Measurements from ENCODE around the gene NRG3. TPM values are rescaled to one million over a fixed set of nuclear protein-coding genes. Genes with fewer than 3 reads are reported as not detected.

Gene NRG3
- total RNA-seq, 1 experiment from 2014 or later, result 0.66 TPM

DNA sequence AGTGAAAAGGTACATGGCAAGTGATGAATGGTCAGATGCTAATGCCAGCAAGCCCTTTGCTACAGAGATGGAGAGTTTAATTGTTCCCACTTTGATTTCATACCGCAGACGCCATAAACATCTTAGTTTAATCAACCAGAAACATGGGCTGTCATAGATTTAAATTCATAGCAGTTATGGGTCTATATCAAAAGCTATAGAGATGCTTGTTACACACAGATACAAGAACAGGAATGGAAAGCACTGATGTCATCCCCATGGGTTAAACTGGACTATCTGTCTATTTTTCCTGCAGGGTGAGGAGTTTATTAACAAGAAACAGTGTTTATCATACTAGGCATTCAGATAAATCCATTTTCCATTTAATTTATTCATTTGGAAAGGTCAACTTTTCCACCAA is 409.2 kb downstream of the NRG3 start:
- intact Hi-C loops (cut with micrococcal nuclease; ENCODE audit: unreplicated experiment), result no loop called here
- no peak for DNase-seq
- H3K4me1 Mint-ChIP-seq (ENCODE audit: low read depth, unreplicated experiment), result no peaks in the 10 kb centered on the region
- Histone ChIP-seq H3K36me3 (ENCODE audit: control insufficient read depth, insufficient read depth, low read length) (no peaks in the 10 kb centered on the region), H3K4me1 (no peaks in the 10 kb centered on the region), H3K4me3 (ENCODE audit: low read depth, low read length) (no peak overlapping the region), H3K9me3 (no peaks in the 10 kb centered on the region), H3K27me3 (replicated peaks; ENCODE audit: control insufficient read depth, insufficient read depth, low read length) (no peaks in the 10 kb centered on the region)
- H3K36me3 Mint-ChIP-seq (ENCODE audit: insufficient read depth, unreplicated experiment), result no peaks in the 10 kb centered on the region
- POLR2A ChIA-PET, result no interaction called here
- no peaks in the 10 kb centered on the region for H3K9me3 Mint-ChIP-seq (ENCODE audit: unreplicated experiment)
- TF ChIP-seq, protein P1, sequence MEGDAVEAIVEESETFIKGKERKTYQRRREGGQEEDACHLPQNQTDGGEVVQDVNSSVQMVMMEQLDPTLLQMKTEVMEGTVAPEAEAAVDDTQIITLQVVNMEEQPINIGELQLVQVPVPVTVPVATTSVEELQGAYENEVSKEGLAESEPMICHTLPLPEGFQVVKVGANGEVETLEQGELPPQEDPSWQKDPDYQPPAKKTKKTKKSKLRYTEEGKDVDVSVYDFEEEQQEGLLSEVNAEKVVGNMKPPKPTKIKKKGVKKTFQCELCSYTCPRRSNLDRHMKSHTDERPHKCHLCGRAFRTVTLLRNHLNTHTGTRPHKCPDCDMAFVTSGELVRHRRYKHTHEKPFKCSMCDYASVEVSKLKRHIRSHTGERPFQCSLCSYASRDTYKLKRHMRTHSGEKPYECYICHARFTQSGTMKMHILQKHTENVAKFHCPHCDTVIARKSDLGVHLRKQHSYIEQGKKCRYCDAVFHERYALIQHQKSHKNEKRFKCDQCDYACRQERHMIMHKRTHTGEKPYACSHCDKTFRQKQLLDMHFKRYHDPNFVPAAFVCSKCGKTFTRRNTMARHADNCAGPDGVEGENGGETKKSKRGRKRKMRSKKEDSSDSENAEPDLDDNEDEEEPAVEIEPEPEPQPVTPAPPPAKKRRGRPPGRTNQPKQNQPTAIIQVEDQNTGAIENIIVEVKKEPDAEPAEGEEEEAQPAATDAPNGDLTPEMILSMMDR (IDR thresholded peaks at IDR 0.05; ENCODE audit: insufficient read depth in 1 of 2, low read depth in 1 of 2, low read length in 1 of 2, severe bottlenecking in 1 of 2, unreplicated experiment in 1 of 2), result no peak
- H3K27me3 Mint-ChIP-seq (ENCODE audit: insufficient read depth, unreplicated experiment), result peaks cover 4% of the 10 kb centered on the region
- no TSS peak for BruUV-seq (replicated peaks)
- H3K4me3 Mint-ChIP-seq (ENCODE audit: unreplicated experiment), result no peak overlapping the region
- no peak overlapping the region for H3K27ac Mint-ChIP-seq (ENCODE audit: unreplicated experiment)
- CTCF ChIA-PET, result no interaction called here

- Histone ChIP-seq H3K9me3 (no peaks in the 10 kb centered on the region), H3K27me3 (replicated peaks; ENCODE audit: control insufficient read depth, insufficient read depth, low read length) (no peaks in the 10 kb centered on the region), H3K4me3 (ENCODE audit: low read depth, low read length) (no peak overlapping the region), H3K4me1 (no peaks in the 10 kb centered on the region), H3K36me3 (ENCODE audit: control insufficient read depth, insufficient read depth, low read length) (no peaks in the 10 kb centered on the region)
- intact Hi-C loops (cut with micrococcal nuclease; ENCODE audit: unreplicated experiment), result no loop called here
- CTCF ChIA-PET, result no interaction called here
- no peak overlapping the region for H3K4me3 Mint-ChIP-seq (ENCODE audit: unreplicated experiment)
- no peaks in the 10 kb centered on the region for H3K36me3 Mint-ChIP-seq (ENCODE audit: insufficient read depth, unreplicated experiment)
- TF ChIP-seq, protein P1 (IDR thresholded peaks at IDR 0.05; ENCODE audit: insufficient read depth in 1 of 2, low read depth in 1 of 2, low read length in 1 of 2, severe bottlenecking in 1 of 2, unreplicated experiment in 1 of 2), result no peak
- BruUV-seq (replicated peaks), result no TSS peak
- no peak for DNase-seq
- no peak overlapping the region for H3K27ac Mint-ChIP-seq (ENCODE audit: unreplicated experiment)
- H3K27me3 Mint-ChIP-seq (ENCODE audit: insufficient read depth, unreplicated experiment), result peaks cover 4% of the 10 kb centered on the region
- no peaks in the 10 kb centered on the region for H3K4me1 Mint-ChIP-seq (ENCODE audit: low read depth, unreplicated experiment)
- H3K9me3 Mint-ChIP-seq (ENCODE audit: unreplicated experiment), result no peaks in the 10 kb centered on the region
- POLR2A ChIA-PET, result no interaction called here
Observed at GRCh38 chr10:82288461-82288881, 413.5 kb downstream of the NRG3 start.

- Mint-ChIP-seq H3K4me1 (ENCODE audit: low read depth, unreplicated experiment) (no peaks in the 10 kb centered on the region), H3K27ac (ENCODE audit: unreplicated experiment) (no peak overlapping the region), H3K36me3 (ENCODE audit: insufficient read depth, unreplicated experiment) (no peaks in the 10 kb centered on the region), H3K9me3 (ENCODE audit: unreplicated experiment) (no peaks in the 10 kb centered on the region), H3K4me3 (ENCODE audit: unreplicated experiment) (no peak overlapping the region), H3K27me3 (ENCODE audit: insufficient read depth, unreplicated experiment) (peaks cover 4% of the 10 kb centered on the region)
- no peaks in the 10 kb centered on the region for H3K27me3 ChIP-seq (replicated peaks; ENCODE audit: control insufficient read depth, insufficient read depth, low read length)
- TF ChIP-seq, protein P1 (IDR thresholded peaks at IDR 0.05; ENCODE audit: insufficient read depth in 1 of 2, low read depth in 1 of 2, low read length in 1 of 2, severe bottlenecking in 1 of 2, unreplicated experiment in 1 of 2), result no peak
- no TSS peak for BruUV-seq (replicated peaks)
- intact Hi-C loops (cut with micrococcal nuclease; ENCODE audit: unreplicated experiment), result no loop called here
- CTCF ChIA-PET, result no interaction called here
- H3K4me3 ChIP-seq (ENCODE audit: low read depth, low read length), result no peak overlapping the region
- POLR2A ChIA-PET, result no interaction called here
- no peak for DNase-seq
- H3K4me1 ChIP-seq, result no peaks in the 10 kb centered on the region
- no peaks in the 10 kb centered on the region for H3K36me3 ChIP-seq (ENCODE audit: control insufficient read depth, insufficient read depth, low read length)
- no peaks in the 10 kb centered on the region for H3K9me3 ChIP-seq
Observed at GRCh38 chr10:82289945-82290344, 415.0 kb downstream of the NRG3 start.

Data from Caco-2 (cell line).